Stromal cell of bone marrow (primary cell): ENCODE results near the gene RNU1-4.
"Not testable (repeated sequence)": the region's sequence is repeated elsewhere in the genome, so short reads cannot be mapped to it uniquely, and the experiment has no call there.

Experiments
- DNase-seq: peaks from one replicate; pipeline ENCODE4 v3.0.0-alpha.2; 2012; ENCODE audit warnings: low read depth

RNU1-4 gene

DNA sequence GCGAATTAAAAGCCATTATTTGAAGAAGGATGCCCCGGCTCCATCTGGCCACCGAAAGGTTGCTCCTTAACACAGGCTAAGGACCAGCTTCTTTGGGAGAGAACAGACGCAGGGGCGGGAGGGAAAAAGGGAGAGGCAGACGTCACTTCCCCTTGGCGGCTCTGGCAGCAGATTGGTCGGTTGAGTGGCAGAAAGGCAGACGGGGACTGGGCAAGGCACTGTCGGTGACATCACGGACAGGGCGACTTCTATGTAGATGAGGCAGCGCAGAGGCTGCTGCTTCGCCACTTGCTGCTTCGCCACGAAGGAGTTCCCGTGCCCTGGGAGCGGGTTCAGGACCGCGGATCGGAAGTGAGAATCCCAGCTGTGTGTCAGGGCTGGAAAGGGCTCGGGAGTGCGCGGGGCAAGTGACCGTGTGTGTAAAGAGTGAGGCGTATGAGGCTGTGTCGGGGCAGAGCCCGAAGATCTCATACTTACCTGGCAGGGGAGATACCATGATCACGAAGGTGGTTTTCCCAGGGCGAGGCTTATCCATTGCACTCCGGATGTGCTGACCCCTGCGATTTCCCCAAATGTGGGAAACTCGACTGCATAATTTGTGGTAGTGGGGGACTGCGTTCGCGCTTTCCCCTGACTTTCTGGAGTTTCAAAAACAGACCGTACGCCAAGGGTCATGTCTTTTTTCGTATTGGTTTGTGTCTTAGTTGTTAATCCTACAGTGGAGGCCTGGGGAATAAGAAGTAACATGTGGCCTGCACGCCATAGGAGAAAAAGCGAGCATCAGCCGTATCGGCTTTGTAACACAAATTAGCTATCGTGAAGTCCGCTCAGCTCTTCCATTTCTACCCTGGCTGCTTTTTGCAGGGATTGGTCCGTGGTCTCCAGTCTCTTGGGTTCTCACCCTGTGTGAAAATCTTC is at the start of gene RNU1-4:
Gene RNU1-4 (plus strand): TSS at position 470 of the 918 bp plus-strand sequence.
- not testable (repeated sequence) for DNase-seq

DNA sequence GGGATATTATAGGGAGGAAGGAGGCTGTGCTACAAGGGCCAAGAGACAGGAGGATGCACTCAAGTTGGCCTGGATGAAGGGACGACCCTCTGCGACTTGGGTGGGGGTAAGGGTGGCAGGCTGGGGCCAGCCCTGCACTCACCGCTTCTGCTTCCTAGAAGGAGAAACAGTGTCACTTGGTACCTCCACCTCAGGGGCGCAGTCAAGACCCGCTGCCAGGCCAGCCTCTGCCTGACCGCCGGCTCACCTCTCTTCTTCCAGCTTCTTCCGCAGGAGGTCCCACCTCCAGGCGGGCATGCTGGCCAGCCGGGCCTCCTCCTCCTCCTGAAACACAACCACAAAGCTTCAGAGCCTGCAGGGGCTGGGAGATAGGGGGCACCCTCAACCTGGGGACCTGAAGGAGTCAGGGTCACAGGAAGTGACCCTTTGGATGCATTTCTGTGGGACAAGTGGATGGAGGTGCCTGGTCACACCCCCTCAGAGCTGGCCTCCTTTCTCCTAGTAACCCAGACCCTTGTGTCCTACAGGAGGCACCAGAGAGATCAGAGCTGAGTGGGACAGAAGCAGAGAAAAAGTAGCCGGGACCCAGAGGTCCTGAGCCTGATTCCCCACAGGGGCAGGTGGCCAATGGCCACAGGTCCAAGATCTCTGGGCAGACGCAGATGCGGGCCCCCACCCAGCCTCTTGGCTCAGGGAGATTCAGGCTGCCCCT is 49.2 kb upstream of the RNU1-4 start:
- not testable (repeated sequence) for DNase-seq

DNA sequence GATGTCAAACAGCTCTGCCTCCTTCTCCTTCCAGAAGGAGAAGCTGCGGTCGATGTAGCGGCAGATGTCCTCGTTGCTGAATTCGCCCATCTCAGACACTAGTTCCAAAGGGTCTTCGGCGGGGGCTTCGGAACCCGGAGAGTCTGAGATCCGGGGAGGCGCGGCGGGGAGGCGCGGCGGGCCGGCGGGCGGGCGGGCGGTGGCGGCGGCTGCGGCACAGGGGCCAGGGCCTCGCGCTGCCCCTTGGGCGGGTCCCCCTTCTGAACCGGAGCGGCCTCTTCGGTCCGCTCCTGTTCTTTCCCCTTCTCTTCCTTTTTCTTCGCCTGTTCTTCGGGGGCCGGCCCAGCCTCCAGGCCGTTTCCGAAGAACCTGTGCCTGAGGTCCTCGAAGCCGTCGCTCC is 48.0 kb upstream of the RNU1-4 start:
- not testable (repeated sequence) for DNase-seq

DNA sequence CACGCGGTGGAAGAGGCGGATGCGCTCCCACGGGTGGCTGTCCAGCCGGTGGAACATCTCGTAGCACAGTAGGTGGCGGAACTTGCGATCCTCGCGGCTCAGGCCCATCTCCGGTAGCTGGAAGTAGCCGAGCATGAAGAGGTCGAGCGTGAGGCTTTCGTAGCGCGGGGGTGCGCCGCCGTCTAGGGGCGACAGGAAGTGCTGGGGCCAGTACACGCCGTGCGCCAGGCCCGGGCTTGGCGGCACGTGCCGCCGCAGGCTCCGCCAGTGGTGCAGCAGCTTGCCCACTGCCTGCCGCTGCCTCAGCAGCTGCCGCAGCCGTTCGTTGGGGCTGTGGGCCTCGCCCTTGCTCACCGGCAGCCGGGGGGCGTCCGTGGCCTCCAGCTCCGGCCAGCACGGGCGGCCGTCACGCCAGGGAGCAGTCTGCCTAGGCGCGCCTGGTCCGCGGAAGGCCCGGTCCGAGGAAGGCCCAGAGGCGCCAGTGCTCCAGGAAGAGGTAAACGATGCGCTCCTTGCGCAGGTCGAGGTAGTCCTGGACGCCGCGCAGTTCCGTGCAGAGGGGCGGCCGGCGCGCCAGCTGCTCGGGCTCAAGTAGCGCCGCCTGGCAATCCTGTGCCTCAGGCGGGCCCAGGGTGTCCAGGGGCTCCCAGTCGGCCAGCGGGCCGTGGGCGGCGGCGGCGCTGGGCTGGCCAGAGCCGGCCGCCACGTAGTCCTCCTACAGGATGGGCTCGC is 47.4 kb upstream of the RNU1-4 start:
- not testable (repeated sequence) for DNase-seq

DNA sequence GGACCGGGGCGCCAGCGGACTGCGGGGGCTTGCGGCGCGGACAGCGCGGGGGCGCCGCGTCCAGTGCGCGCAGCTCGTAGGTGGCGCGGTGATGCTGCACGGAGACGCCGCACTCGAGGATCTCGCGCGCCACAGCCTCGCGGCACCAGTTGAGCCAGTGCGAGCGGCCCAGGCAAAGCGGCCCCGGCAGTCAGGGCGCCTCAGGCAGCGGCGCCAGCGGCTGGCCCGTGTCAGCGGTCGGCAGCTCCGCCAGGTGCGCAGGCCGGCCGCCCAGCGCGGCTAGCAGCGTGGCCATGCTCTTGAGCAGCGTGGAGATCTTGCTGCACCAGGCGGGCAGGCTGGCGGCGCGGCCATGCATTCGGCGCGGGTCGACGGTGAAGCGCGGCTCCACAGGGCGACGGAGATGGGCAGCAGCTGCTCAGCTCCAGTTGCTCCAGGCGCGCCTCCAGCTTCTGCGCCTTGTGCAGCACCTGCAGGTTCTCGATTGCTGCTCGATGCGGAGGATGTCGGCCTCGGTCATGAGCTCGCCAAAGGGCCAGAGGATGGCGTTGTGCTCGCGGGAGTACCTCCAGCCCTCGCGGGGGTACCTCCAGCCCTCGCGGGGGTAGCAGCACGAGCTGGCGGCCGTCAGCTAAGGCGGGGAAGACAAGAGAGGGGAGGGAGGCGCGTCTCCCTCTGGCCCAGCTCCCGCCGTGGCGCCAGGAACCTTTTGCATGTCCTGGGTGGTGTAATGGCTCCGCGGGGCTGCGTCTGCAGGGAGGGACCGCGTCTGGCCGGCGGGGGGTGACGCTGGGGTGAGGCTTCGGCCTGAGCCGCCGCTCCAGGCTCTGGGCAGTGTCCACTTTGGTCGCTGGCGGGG is 46.6 kb upstream of the RNU1-4 start:
- DNase-seq = not testable (repeated sequence)

DNA sequence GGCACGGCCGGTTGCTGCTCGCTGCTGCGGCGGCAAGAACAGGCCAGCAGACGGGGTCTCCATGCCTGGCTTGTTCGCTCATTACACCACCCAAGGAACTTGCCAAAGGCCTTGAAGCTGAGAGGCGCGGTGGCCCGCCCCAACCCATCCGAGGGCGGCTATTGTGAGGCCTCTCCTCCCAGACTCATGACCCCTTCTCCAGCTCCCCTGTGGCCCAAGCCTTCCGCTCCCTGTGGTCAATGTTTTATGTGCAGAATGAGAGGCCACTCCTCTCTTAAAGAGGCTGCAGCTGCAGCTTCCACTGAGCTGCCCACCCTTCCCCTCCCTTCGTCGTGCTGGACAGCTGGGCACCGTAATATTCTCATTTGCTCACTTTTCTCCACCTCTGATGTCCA is 46.0 kb upstream of the RNU1-4 start:
- not testable (repeated sequence) for DNase-seq

DNA sequence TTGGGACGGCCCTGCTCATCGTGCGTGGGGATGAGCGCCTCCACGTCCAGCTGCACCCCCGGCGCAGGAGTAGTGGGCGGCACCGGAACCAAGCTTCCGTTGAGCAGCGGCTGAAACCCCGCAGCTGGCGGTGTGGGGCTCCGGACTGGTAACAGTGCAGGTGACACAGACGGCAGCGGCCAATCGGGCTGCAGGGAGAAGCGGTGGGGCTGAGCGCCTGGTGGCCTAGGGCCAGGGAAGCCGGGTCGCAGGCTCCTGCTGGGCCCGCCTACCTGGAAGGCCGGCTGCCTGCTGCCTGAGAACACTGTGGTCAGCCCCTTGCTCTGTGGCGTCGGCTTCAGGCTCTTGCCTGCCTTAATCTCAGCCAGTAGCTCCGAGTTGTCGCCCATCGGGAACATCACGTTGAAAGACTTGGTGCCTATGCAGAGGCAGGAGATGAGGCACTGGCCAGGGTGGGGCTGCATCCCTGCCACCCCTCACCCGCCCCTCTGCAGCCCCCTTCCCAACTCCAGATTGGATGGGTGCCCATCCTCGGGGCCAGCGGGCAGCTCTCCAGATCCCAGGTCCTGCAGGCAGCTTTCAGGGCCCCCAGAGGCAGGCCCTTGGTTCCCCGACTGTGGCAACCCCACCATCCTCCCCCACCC is 43.7 kb upstream of the RNU1-4 start:
- DNase-seq = not testable (repeated sequence)

DNA sequence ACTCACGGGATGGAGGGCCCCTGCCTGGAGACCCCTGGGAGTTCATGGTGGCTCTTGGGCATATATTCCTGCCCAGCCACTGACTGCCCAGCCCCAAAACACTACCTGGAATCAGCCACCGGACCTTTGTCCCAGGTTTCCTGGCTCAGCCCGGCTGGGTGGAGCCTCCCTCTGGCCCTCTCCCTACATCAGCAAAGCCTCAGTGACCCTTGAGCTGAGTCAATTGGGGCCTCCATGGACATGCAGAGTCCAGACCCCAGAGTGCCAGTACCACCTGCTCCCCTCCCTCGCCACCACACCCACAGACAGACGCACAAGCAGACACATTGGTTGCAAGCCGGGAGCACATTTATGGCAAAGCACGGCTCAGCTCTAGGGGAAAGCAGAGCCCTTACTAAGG is 43.2 kb upstream of the RNU1-4 start:
- DNase-seq = not testable (repeated sequence)

DNA sequence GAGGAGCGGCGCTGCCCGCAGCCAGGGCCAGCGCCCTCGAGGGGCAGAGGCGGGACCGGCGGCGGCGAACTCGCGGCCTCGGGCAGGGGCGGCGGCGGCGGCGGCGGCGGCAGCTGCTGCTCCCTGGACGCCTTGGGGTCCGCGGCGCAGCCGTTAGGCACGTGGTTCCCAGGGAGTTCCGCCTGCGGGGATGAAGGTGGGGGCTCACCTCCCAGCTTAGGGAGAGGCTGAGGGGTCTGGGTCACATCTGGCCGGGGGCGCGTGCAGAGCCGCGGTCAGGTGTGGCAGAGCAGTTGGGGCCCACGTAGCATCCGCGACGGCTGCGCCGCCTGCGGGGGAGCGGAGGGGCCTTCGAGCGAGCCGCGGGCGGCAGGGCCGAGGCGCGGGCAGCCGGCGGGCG is 40.9 kb upstream of the RNU1-4 start:
- DNase-seq = not testable (repeated sequence)

DNA sequence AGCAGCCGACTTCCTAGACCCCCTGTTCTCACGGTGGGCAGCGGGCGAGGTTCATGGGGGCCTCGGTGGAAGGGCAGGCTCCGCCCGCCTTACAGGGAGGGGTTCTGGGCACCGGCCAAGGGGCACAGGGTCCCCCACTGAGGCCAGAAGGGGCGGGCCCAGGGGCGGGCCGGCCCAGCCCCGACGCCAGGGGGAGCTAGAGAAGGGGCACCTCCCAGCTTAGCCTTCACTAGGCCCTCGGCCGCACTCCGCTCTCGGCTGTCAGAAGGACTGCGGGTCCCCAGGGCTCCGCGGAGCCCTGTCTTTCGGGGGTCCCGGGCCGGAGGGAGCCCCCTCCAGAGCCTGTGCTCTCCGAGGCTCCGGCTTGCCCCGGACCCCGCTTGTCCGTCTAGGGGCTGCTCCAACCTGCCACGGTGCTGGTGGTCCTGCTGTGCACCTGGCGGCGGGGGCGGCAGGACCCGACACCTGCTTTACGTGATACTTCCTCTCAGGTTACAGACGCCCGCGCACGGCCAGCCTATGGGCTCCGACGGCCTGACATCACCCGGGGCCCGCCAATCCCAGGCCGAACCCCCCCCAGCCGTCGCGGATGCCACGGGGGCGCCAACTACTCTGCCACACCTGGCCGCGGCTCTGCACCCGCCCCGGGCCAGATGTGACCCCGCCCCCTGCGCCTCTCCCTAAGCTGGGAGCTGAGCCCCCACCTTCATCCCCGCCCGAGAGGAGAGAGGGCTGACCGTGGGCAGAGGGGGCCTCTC is 40.0 kb upstream of the RNU1-4 start:
- not testable (repeated sequence) for DNase-seq

DNA sequence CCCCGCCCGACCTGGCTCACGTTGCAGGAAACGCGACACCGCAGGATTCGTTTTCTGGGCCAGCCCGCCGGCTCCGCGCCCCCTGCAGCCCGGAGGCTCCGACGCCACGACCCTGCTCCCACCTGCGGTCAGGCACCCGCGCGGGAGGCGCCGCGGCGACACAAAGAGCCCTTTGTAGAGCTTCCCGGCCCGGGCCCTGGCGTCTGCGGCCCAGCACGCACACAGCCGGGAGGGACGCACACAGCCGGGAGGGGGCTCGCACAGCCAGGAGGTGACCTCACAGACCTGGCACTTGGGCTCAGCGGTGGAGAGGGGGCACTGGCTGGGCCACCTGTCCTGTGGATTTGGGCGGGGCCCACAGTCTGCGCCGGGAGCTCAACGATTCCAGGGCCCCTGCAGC is 39.1 kb upstream of the RNU1-4 start:
- DNase-seq = not testable (repeated sequence)

DNA sequence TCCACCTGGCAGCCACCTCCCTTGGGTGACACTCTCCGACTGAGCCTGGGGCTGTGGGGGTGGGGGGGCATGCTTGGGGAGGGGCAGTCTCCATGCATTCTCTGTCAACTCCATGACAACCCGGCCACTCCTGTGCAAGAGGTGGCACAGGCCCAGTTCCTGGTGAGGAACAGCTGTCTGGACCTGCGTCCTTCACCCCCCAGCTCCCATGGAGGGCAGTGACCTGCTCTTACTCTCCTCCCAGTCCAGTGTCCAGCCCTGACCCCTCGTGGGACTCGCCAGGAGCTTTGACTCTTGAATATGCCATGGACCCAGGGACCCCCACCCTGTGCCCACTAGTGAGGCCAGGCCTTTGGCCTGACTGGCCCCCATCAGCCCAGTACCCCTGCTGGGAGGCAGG is 38.0 kb upstream of the RNU1-4 start:
- DNase-seq = not testable (repeated sequence)

DNA sequence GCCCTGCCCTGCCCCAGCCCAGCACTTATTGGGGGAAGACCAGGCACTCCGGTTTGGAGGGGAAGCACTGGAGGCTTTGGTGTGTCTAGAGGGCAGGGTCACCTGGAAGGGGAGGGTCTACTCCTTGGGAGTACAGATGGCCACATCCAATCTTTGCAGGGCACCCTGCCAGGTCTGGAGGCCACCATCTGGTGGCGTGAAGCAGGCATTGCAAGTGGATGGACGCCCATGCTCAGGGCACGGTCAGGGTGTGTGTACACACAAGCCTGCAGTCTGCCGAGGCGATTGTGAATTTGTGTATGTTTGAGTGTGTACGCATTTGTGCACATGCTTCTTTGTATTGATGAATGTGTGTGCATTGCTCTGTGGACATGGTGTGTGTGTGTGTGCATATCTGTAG is 37.2 kb upstream of the RNU1-4 start:
- DNase-seq = not testable (repeated sequence)

DNA sequence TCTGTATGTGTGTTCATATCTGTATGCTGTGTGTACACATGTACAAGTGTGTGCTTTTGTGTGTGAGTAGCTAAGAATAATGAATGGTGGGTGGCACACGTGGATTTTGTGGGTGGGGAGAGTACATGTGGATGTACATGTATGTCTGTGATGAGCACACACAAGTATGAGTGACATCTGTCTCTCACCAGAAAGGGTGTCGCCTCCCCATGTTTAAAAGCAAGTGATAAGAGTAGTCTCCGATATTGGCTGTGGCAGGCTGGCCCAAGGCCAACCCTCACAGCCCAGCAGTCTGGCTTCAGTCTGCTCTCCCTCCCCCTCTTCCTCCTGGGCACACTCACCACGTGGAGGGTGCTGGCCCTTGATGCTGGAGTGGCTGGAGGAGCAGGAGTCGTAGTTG is 36.7 kb upstream of the RNU1-4 start:
- DNase-seq = not testable (repeated sequence)

DNA sequence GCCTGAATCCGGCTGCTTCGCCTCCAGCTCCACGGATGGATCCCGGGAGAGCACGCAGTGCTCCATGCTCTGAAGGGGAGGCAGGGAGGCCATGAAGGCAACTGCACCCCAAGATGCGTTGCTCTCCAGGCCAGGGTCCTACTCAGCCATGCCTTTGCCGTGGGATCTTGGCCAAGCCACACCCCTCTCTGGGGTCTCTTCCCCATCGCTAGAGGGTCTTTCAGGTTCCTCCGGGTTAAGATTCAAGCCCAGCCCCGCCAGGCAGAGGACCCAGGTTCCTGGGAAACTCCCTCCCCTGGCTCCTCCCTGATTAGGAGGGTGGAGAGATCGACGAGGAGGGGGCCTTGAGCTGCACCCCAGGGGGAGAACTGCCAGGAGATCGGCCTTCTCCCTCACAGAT is 36.2 kb upstream of the RNU1-4 start:
- DNase-seq = not testable (repeated sequence)

DNA sequence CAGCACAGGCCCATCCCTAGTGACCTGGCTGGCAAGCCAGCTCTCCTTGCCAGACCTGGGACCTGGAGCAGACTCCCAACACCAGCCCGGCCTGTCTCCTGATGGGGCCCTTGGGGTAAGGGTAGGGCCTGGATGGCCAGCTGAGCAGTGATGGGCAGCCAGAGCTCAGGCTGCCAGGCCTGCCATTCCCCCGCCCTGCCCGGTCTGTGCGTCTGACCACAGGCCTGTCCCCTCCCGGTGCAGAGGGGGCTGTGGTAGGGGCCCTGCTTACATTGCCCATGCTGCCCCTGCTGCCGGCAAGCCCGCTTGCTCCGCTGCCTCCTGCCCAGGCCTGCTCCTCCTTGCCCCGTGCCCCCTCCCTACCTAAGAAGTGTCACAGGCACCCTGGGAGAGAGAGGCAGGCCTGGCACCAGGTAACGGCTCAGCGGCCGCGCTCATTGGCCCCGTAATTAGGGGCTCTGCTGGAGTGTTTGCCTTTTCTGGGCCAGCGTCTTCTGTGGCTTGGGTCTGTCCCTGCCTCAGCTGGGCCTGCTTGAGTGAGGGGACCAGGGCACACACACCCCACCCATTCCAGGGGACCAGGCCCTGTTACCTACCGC is 35.7 kb upstream of the RNU1-4 start:
- not testable (repeated sequence) for DNase-seq

DNA sequence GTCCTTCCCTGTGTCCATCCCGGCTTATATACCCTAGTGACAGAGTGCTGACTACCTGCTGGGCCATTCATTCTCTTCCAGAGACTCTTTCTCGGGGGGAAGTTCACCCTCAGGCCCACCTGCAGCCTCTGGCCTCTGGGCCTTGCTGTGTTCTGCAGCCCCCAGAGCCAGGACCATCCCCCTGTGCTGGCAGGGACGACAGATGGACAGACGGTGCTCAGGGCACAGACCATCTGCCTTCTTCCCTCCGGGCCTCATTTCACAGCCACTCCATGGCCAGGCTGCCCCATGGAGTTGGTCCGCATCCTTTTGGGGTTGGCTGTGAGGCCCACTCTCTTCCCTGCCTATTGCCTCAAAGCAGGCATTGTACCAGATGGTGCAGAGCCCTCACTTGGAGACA is 34.0 kb upstream of the RNU1-4 start:
- not testable (repeated sequence) for DNase-seq

DNA sequence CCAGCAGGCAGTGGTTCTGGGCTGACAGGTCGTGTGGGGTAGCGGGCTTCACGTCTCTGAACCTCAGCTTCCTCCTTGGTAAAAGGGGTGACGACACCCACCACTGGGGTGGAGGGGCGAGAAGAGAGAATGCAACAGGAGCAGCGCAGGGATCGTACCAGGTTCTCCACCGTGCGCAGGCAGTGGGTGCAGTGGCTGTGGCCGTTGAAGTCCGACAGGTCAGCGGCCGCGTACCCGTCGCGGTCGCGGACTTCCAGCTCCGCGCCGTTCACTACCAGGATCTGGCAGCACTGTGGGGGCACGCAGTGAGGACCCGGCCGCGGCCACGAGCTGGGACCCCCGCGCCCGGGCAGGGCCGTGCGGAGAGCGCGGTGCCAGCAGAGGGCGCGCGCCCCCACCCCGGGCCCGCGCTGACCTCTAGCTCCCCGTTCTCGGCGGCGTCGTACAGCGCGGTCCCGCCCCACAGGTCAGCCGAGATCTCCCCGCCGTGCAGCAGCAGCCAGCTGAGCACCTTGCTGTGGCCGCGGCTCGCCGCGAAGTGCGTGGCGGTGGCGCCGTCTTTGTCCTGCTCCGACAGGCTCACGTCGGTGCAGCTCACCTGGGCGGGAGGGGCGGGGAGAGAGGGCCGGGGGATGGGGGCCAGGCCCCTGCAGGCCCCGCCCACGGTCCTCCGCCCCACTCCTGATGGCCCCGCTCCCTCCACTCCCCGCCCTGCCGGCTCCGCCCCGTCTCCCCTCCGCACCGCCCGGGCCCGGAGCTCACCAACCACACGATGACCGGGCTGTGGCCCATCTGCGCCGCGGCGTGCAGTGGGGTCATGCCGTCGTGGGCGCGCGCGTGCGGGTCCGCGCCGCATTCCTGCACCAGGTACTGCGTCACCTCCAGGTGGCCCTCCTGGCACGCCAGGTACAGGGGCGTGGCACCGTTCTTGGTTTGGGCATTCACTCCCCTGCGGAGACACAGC is 32.9 kb upstream of the RNU1-4 start:
- DNase-seq = not testable (repeated sequence)
